ENCODE results near the gene SARDH. TPM values are rescaled to one million over a fixed set of nuclear protein-coding genes. Genes with fewer than 3 reads are reported as not detected.

Gene SARDH
- total and polyA plus RNA-seq, 12 donors, result 0.81 to 9.6 (median 3.0) TPM

DNA sequence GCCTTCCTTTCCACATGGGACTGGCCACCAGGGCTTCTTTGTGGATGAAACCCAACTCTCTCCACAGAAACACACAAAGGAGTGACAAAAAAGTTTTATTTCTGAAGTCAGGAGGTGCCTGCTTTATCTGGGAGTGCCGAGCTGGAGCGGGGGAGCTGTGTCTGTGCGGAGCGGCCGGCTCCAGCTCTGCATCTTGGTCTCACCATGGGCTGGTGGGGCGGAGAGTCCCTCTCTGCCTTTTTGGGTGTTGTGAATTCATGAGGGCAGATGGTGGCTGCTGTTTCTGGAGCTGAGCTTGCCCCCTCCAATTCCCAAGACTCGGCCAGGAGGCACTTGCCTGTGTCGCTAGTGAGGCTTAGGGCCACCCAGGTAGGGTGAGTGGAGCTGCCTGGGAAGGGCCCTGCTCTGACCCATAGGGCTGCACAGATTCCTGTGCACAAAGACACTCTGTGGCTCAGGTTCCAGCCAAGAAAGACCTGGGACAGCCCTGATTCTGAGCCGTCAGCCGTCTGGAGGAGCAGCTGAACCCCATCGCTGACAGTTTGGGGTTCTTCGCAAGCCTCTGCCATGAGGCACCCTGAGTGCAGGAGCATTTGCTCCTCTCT, 100.6 kb downstream of the SARDH start:
- Histone ChIP-seq H3K4me1 (replicated peaks in 1 of 2) (peaks cover 0 to 11% of the 10 kb centered on the region in 2 donors), H3K9me3 (replicated peaks in 1 of 3) (no peaks in the 10 kb centered on the region), H3K4me3 (no peak overlapping the region), H3K27ac (peak overlapping the region in 1 of 5 donors; percentile 52), H3K27me3 (no peaks in the 10 kb centered on the region), H3K36me3 (replicated peaks in 1 of 2) (no peaks in the 10 kb centered on the region)
- intact Hi-C loops (cut with DNase I), result no loop called here
- WGBS, 4 donors, result 69 to 79% (median 72%) methylated on average over 9 to 12 of the region's 12 CpGs
- TF ChIP-seq, protein P1, sequence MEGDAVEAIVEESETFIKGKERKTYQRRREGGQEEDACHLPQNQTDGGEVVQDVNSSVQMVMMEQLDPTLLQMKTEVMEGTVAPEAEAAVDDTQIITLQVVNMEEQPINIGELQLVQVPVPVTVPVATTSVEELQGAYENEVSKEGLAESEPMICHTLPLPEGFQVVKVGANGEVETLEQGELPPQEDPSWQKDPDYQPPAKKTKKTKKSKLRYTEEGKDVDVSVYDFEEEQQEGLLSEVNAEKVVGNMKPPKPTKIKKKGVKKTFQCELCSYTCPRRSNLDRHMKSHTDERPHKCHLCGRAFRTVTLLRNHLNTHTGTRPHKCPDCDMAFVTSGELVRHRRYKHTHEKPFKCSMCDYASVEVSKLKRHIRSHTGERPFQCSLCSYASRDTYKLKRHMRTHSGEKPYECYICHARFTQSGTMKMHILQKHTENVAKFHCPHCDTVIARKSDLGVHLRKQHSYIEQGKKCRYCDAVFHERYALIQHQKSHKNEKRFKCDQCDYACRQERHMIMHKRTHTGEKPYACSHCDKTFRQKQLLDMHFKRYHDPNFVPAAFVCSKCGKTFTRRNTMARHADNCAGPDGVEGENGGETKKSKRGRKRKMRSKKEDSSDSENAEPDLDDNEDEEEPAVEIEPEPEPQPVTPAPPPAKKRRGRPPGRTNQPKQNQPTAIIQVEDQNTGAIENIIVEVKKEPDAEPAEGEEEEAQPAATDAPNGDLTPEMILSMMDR (IDR thresholded peaks at IDR 0.05), result no peak
- TF ChIP-seq POLR2A (IDR thresholded peaks at IDR 0.05), result no peak
- no peak for DNase-seq

- TF ChIP-seq, protein P1 (IDR thresholded peaks at IDR 0.05), result no peak
- TF ChIP-seq POLR2A (IDR thresholded peaks at IDR 0.05), result no peak
- H3K4me3 ChIP-seq, result no peak overlapping the region
- no peaks in the 10 kb centered on the region for H3K36me3 ChIP-seq (replicated peaks in 1 of 2)
- intact Hi-C loops (cut with DNase I), result no loop called here
- no peaks in the 10 kb centered on the region for H3K9me3 ChIP-seq (replicated peaks in 1 of 3)
- H3K27me3 ChIP-seq, result no peaks in the 10 kb centered on the region
- peak in 1 of 7 donors; percentile 55 for DNase-seq
- WGBS, 4 donors, result 50 to 88% (median 83%) methylated on average over 2 to 12 of the region's 12 CpGs
- H3K4me1 ChIP-seq (replicated peaks in 1 of 2), result peaks cover 0 to 11% of the 10 kb centered on the region in 2 donors
- peak overlapping the region in 1 of 5 donors; percentile 52 for H3K27ac ChIP-seq
Measured at GRCh38 chr9:133636902-133637301, 101.2 kb downstream of the SARDH start.

DNA sequence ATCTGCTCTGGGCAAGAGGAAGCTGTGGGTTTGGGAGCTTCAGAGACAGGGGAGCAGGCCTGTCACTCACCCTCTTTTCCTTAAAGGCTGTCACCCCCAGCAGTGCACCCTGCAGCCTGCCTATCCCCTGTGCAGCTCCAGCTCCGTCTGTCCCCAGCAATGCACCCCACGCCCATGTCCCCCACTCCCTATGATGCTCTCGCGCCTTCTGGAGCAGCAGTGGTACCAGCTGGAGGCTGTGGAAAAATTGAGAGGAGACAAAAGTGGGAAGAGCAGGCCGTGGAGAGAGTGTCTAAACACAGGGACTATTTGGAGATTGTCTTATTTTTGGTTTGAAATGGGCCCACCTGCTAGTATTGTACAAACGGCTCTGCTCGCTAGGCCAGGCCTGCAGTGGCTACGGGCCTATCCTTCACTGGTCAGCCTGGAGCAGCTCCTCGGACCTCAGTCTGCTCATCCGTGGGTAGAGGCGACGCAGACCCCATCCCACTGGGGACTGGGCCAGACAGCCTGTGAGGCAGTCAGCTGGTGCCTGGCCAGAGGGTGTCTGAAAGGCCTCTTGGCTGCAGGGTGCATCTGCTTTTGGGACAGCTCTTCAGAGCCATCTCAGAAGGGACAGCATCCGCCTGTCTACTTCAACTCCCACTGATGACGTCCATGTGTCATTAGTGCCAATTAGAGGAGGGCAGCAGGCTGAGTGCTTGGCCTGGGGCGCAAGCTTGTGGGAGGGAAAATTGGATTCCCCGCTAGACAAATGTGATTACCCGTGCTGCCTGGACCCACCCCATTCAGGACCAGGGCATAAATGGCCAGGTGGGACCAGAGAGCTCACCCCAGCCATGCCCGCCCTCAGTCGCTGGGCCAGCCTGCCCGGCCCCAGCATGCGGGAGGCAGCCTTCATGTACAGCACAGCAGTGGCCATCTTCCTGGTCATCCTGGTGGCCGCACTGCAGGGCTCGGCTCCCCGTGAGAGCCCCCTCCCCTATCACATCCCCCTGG, 102.3 kb downstream of the SARDH start, which contains the start of gene DBH:
TSS of gene DBH (plus strand) at position 831 of the 999 bp plus-strand sequence. CDS start at position 840, 9 bp downstream.
- peak in 2 of 7 donors; percentile 45 to 94 for DNase-seq
- no peak within 1 kb of the TSS for H3K4me3 ChIP-seq
- no peaks in the 10 kb centered on the region for H3K9me3 ChIP-seq (replicated peaks in 1 of 3)
- no peaks in the 10 kb centered on the region for H3K27me3 ChIP-seq
- intact Hi-C loops (cut with DNase I), result no loop called here
- H3K36me3 ChIP-seq (replicated peaks in 1 of 2), result no peaks in the 10 kb centered on the region
- peaks cover 0 to 11% of the 10 kb centered on the region in 2 donors for H3K4me1 ChIP-seq (replicated peaks in 1 of 2)
- TF ChIP-seq, protein P1 (IDR thresholded peaks at IDR 0.05), result no peak
- peak in 1 of 2 donors; percentile 67 for TF ChIP-seq POLR2A (IDR thresholded peaks at IDR 0.05)
- H3K27ac ChIP-seq, result peak within 1 kb of the TSS in 1 of 5 donors; percentile 56
- 68 to 84% (median 77%) methylated on average over 16 to 24 of the region's 24 CpGs for WGBS, 4 donors

DNA sequence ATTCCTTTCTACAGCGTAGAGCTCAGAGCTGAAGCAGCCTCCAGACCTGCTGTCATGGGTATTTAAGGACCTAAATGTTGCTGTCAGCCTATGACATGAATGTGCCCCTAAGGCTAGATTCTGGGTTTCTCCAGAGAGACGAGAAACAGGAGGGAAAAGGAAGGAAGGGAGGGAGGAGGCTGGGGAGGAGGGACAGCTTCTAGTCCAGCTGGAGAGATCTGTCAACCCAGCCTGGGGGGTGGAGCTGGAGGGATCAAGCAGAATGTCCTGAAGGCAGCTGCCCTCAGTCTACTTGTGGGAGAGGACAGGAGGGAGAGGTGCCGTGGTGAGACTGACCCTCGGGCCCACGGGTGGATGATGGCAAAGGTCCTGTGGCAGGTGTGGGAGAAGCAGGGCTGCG, 103.1 kb downstream of the SARDH start:
- 30 to 59% (median 57%) methylated on average over 5 to 6 of the region's 6 CpGs for WGBS, 4 donors
- TF ChIP-seq POLR2A (IDR thresholded peaks at IDR 0.05), result no peak
- TF ChIP-seq, protein P1 (IDR thresholded peaks at IDR 0.05), result no peak
- Histone ChIP-seq H3K27me3 (no peaks in the 10 kb centered on the region), H3K4me3 (no peak overlapping the region), H3K4me1 (replicated peaks in 1 of 2) (peaks cover 0 to 11% of the 10 kb centered on the region in 2 donors), H3K27ac (peak overlapping the region in 2 of 5 donors; percentile 50 to 56), H3K36me3 (replicated peaks in 1 of 2) (no peaks in the 10 kb centered on the region), H3K9me3 (replicated peaks in 1 of 3) (no peaks in the 10 kb centered on the region)
- intact Hi-C loops (cut with DNase I), result no loop called here
- DNase-seq, result peak in 1 of 7 donors; percentile 82
